DMS 273 (cell line): ENCODE results near the gene AGTPBP1.
"Not testable (repeated sequence)": the region's sequence is repeated elsewhere in the genome, so short reads cannot be mapped to it uniquely, and the experiment has no call there.

Source experiments
- DNase-seq: peaks from one replicate; lab custom pipeline; 2025; ENCODE audit not compliant: unreplicated experiment; lab: John Stamatoyannopoulos, UW

The AGTPBP1 gene

GRCh38 chr9:85717818-85718217, 23.9 kb downstream of the AGTPBP1 start:
- DNase-seq, result not testable (repeated sequence)

GRCh38 chr9:85717220-85717619, 24.5 kb downstream of the AGTPBP1 start:
- DNase-seq, result no peak

GRCh38 chr9:85716031-85716877, 25.5 kb downstream of the AGTPBP1 start:
- peak; percentile 19 for DNase-seq

- DNase-seq, result no peak
These were observed 26.2 kb downstream of the AGTPBP1 start for GRCh38 chr9:85715587-85715986.

GRCh38 chr9:85713897-85714296, 27.9 kb downstream of the AGTPBP1 start:
- no peak for DNase-seq

- DNase-seq, result no peak
These were observed 37.0 kb downstream of the AGTPBP1 start for GRCh38 chr9:85704744-85705143.

- DNase-seq, result no peak
These were observed 38.4 kb downstream of the AGTPBP1 start for GRCh38 chr9:85703398-85703797.

GRCh38 chr9:85702726-85703289, 38.9 kb downstream of the AGTPBP1 start:
- DNase-seq, result no peak

GRCh38 chr9:85702191-85702590, 39.6 kb downstream of the AGTPBP1 start:
- DNase-seq, result no peak

- no peak for DNase-seq
These were observed 41.4 kb downstream of the AGTPBP1 start for GRCh38 chr9:85700330-85700729.

GRCh38 chr9:85688361-85688760, 53.4 kb downstream of the AGTPBP1 start:
- no peak for DNase-seq

GRCh38 chr9:85685081-85685480, 56.7 kb downstream of the AGTPBP1 start:
- DNase-seq, result no peak

GRCh38 chr9:85676790-85677189, 65.0 kb downstream of the AGTPBP1 start:
- no peak for DNase-seq

GRCh38 chr9:85667374-85667773, 74.4 kb downstream of the AGTPBP1 start:
- no peak for DNase-seq

- no peak for DNase-seq
These were observed 75.7 kb downstream of the AGTPBP1 start for GRCh38 chr9:85666086-85666485.

- DNase-seq, result no peak
These were observed 79.2 kb downstream of the AGTPBP1 start for GRCh38 chr9:85662573-85662972.

GRCh38 chr9:85658716-85659115, 83.0 kb downstream of the AGTPBP1 start:
- no peak for DNase-seq

- no peak for DNase-seq
These were observed 88.6 kb downstream of the AGTPBP1 start for GRCh38 chr9:85653153-85653552.

GRCh38 chr9:85647571-85647970, 94.2 kb downstream of the AGTPBP1 start:
- no peak for DNase-seq

- DNase-seq, result no peak
These were observed 95.7 kb downstream of the AGTPBP1 start for GRCh38 chr9:85645909-85646627.

GRCh38 chr9:85640425-85640824, 101.3 kb downstream of the AGTPBP1 start:
- DNase-seq, result no peak

- DNase-seq, result peak; percentile 59
These were observed 102.0 kb downstream of the AGTPBP1 start for GRCh38 chr9:85639675-85640186.
